HG03571 (cell line): Measurements from ENCODE around the gene ZNF454.

Experiments
- ATAC-seq: cut with Tn5 transposase; IDR thresholded peaks from one replicate; pipeline ENCODE4 v1.9.1; 2021; ENCODE audit not compliant: unreplicated experiment

The ZNF454 gene

DNA sequence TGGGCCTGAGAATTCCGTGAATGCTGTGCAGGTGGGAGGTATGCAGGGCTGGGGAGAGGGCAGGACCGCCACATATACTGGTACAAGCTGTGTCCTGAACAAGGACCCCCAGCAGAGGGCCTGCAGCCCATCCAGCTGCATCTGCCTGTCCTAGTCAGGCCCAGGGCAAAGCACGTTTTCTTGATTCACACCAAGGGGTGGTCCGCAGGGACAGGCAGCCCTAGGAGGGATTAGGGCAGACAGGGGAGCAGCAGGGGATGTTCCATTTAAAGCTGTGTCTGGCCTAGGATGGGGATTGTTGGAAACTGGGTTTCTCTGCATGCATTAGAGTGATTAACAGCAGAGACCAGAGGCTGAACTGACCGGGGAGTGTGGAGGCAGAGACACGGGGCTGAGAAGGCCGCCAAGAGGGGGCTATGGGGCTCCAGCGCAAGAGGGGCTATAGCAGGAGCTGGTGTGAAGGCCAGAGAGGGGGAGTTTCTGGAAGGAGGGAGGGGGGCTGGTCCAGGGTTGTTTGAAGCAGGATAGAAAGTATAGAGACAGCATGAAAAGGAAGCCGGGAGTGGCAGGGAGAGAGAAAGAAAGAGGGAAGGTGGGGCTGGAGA is 51.4 kb downstream of the ZNF454 start:
- ATAC-seq = no peak

DNA sequence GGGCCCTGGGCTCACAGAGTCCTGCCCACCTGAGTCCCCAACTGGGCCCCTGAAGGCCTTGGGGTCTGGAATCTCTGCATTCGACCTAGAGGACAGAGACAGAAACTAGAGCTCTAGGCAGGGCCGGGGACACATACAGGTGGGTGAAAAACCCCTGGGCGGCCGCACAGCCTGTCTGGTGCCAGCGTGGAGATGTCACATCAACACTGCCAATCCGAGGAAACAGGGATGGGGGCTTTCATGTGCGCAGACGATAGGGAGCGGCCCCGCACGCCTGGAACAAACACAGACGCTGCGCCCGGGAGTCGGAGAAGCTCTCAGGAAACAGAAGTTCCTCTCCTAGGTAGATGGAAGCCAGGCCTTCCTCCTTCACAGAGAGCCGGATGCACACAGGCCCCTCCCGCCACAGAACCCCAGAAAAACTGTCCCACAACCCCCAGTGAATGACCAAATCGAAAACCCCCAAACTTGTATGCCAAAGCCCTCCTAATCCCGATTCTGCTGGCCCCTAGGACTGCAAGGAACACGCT is 52.3 kb downstream of the ZNF454 start:
- ATAC-seq = no peak

DNA sequence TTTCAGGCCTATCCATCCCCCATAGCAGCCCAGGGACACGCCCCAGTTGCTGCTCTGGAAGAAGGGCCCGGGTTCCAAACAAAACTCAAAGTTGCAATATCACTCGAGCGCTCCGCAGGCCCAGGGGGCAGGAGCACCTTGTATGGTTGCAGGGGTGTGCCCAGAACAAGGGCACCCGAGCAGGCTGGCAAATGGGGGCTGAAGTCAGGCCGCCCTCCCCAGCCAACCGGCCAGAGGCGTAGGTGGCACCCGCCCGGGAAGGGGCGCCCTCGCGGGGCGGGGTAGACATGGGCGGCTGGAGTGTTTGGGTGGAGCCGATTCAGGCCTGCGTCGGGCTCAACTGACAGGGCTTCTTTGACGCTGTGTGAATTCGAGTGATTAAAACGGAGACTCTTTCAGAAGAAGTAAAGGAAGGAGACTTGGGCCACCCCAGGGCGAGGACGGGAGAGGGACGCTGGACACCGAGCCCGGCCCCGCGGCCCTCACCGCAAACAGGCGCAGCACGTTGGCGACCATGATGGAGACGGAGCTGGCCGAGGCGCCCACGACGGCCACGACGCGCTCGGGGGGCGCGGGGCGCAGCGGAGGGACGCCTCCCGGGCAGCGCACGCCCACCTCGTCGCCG is 53.1 kb downstream of the ZNF454 start:
- no peak for ATAC-seq

DNA sequence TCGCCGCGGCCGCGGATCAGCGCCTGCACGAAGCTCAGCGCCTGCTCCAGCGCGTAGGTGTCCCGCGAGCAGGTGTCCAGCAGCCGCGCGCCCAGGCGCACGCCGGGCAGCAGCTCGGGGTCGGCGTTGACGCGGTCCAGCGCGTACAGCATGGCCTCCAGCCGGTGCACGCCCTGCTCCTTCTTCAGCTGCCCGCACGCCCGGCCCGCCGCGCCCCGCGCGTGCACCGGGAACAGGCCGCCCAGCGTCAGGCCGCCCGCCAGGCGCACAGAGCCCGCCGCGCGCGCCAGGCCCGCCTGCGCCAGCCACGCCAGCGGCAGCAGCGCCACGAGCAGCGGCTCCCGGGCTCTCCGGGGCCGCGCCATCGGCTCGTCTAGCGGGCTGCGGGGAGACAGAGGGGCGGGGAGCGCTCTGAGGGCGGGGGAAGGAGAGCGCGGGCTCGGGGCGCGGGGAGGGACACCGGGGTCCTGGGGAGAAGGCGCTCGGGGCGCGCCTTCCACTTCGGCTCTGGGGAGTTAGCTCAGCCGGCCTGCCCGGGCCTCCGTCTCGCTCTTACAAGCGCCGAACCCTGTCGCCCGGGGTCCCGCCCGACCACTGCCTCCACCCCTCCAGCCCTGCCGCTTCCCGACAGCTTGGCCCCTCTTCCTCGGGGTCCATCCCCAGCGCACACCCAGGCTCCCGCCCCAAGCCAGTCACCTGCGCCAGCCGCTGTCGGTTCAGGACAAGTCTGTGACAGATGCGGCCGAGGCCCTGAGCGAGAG is 53.8 kb downstream of the ZNF454 start, which contains the start of gene GRM6:
GRM6 (minus strand) TSS at position 741 of the 761 bp plus-strand sequence; CDS start at position 365, 376 bp downstream.
- no peak for ATAC-seq

DNA sequence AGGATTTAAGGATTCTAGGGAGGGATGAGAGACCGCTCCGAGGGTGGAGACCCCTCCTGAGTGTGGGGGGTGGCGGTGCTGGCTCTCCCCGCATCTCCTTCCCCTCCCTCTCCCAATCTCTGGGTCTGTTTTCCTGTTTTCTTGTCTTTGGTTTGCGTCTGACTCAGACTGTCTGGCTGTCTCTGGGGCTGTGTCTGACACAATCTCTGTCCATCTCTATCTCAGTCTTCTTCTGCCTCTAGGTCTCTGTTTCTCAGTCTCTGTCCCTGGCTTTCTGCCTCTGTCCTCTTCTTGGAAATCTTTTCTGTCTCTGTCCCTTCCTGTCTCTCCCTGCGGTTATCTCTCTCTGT is 54.3 kb downstream of the ZNF454 start:
- no peak for ATAC-seq

DNA sequence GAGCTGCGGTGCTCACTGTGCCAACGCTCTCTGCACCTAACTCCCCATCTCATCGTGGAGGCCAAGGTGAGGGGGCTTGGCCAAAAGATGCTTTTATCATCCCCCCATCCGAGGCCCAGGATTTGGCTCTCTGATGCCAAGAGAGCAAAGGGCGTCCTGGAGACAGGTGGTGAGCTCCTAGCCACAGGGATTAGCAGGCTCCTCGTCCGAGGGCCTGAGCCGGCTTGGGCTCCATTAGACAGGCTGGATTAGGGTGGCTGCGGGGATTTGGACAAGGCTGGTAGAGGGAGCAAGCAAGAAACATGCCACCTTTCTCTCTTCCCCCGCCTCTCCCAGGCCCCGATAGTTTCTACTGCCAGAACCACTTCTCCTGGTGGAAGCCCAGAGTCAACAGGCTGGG is 55.2 kb downstream of the ZNF454 start:
- no peak for ATAC-seq

DNA sequence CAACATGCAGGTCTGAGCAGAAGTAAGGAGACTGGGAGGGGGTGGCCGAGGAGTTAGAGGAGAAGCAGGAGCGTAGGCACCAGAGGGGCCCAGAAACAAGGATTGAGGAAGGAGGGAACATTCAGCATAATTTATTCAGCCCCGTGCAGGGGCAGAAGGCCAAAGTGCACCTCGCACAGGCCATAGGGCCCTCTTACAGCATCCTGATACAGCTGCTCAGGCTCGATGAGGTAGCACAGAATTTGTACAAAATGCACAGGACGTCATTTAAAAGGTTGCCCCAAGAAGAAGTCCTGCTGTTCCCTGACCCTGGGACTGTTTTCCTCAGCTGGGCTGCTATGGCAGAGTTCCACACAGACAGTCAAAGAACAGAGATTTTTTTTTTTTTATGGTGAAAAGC is 56.2 kb downstream of the ZNF454 start:
- ATAC-seq = no peak

DNA sequence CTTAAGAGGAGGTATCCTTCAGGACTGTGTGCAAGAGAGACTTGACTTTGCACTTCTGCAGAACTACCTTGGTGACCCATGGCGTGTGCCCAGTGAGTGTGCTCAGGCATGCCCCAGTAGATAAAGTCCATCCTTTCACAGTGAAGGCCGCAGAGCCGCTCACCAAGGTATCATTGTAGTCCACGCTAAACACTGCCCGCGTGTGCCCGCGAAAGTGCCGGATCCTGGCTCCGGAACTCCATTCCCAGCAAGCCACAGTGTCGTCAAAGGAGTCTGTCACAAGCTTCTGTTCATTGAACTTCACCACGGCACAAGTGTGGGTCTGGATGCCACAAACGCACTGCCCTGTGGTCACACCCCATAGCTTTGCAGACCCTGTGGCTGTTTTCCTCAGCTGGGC is 57.4 kb downstream of the ZNF454 start:
- ATAC-seq = no peak

DNA sequence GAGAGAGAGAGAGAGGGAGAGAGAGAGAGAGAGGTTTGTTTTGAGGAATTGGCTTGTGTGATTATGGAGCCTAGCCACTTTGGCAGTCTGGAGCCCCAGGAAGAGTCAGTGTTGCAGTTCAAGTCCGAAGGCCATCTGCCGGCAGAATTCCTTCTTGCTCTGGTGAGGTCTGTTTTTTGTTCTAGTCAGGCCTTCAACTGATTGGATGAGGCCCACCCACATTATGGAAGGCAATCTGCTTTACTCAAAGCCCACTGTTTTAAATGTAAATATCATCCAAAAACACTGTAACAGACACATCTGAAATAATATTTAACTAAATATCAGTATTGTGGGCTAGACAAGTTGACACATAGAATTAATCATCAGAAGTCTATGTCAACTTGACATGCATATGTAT is 65.6 kb downstream of the ZNF454 start:
- no peak for ATAC-seq

DNA sequence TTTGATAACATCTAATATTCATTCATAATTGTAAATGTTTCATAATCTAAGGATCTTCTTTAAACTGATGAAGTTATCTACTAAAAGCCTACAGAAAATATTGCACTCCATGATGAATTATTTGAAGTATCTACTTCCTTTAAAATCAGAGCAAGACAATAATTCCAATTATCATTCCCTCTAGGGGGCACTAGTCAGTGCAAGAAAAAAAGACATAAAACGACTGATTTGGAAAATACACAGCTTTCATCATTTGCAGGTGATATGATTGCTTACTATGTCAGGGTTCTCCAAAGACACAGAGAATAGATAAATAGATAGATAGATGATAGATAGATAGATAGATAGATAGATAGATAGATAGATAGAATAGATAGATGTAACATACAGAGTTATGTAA is 67.7 kb downstream of the ZNF454 start:
- no peak for ATAC-seq
